ENCODE measurements around the gene BBIP1. TPM values are rescaled to one million over a fixed set of nuclear protein-coding genes. Genes with fewer than 3 reads are reported as not detected.
A peak's percentile ranks its signal among the peaks of the same experiment; 100 is the strongest.

BBIP1 gene
- total and polyA plus RNA-seq, 9 of the 15 experiments (the other 6 are each of a cell fraction or from before 2014, with no cell fraction given) = 5.2 to 31.0 (median 19.4) TPM

GRCh38 chr10:110919349-110919931 is 460 bp upstream of the BBIP1 start, which contains the start of gene SHOC2 (continued):
- TF ChIP-seq SMAD4 (CRISPR knock-in tag; conservative IDR thresholded peaks at IDR 0.05) (peak; percentile 61), CBX3 (IDR thresholded peaks at IDR 0.05; ENCODE audit: borderline replicate concordance in 1 of 2, low read length in 2 of 2) (no peak), ZNF766 (CRISPR knock-in tag; conservative IDR thresholded peaks at IDR 0.05) (0 out of 2 replicates have a peak, but pooled peaks have one; percentile 47), NCOA1 (IDR thresholded peaks at IDR 0.05; ENCODE audit: low read depth) (no peak), MAZ (CRISPR knock-in tag; conservative IDR thresholded peaks at IDR 0.05 in 1 of 2, IDR thresholded peaks at IDR 0.05 in 1 of 2) (peak; percentile 10 to 23; a peak in 1 of 4 replicates), GATAD2B (IDR thresholded peaks at IDR 0.05; ENCODE audit: borderline replicate concordance) (0 out of 2 replicates have a peak, but pooled peaks have one; percentile 54), ZNF263 (CRISPR knock-in tag; IDR thresholded peaks at IDR 0.05; ENCODE audit: borderline replicate concordance) (peak; percentile 92), SMARCA5 (IDR thresholded peaks at IDR 0.05) (no peak), FOXP1 (CRISPR knock-in tag; IDR thresholded peaks at IDR 0.05) (0 out of 2 replicates have a peak, but pooled peaks have one; percentile 36)
- TF ChIP-seq, protein P1, sequence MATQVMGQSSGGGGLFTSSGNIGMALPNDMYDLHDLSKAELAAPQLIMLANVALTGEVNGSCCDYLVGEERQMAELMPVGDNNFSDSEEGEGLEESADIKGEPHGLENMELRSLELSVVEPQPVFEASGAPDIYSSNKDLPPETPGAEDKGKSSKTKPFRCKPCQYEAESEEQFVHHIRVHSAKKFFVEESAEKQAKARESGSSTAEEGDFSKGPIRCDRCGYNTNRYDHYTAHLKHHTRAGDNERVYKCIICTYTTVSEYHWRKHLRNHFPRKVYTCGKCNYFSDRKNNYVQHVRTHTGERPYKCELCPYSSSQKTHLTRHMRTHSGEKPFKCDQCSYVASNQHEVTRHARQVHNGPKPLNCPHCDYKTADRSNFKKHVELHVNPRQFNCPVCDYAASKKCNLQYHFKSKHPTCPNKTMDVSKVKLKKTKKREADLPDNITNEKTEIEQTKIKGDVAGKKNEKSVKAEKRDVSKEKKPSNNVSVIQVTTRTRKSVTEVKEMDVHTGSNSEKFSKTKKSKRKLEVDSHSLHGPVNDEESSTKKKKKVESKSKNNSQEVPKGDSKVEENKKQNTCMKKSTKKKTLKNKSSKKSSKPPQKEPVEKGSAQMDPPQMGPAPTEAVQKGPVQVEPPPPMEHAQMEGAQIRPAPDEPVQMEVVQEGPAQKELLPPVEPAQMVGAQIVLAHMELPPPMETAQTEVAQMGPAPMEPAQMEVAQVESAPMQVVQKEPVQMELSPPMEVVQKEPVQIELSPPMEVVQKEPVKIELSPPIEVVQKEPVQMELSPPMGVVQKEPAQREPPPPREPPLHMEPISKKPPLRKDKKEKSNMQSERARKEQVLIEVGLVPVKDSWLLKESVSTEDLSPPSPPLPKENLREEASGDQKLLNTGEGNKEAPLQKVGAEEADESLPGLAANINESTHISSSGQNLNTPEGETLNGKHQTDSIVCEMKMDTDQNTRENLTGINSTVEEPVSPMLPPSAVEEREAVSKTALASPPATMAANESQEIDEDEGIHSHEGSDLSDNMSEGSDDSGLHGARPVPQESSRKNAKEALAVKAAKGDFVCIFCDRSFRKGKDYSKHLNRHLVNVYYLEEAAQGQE (IDR thresholded peaks at IDR 0.05; ENCODE audit: borderline replicate concordance) = peak; percentile 29
- TF ChIP-seq, protein P1 (CRISPR knock-in tag; IDR thresholded peaks at IDR 0.05; ENCODE audit: low read depth) = no peak
- TF ChIP-seq, protein P2, sequence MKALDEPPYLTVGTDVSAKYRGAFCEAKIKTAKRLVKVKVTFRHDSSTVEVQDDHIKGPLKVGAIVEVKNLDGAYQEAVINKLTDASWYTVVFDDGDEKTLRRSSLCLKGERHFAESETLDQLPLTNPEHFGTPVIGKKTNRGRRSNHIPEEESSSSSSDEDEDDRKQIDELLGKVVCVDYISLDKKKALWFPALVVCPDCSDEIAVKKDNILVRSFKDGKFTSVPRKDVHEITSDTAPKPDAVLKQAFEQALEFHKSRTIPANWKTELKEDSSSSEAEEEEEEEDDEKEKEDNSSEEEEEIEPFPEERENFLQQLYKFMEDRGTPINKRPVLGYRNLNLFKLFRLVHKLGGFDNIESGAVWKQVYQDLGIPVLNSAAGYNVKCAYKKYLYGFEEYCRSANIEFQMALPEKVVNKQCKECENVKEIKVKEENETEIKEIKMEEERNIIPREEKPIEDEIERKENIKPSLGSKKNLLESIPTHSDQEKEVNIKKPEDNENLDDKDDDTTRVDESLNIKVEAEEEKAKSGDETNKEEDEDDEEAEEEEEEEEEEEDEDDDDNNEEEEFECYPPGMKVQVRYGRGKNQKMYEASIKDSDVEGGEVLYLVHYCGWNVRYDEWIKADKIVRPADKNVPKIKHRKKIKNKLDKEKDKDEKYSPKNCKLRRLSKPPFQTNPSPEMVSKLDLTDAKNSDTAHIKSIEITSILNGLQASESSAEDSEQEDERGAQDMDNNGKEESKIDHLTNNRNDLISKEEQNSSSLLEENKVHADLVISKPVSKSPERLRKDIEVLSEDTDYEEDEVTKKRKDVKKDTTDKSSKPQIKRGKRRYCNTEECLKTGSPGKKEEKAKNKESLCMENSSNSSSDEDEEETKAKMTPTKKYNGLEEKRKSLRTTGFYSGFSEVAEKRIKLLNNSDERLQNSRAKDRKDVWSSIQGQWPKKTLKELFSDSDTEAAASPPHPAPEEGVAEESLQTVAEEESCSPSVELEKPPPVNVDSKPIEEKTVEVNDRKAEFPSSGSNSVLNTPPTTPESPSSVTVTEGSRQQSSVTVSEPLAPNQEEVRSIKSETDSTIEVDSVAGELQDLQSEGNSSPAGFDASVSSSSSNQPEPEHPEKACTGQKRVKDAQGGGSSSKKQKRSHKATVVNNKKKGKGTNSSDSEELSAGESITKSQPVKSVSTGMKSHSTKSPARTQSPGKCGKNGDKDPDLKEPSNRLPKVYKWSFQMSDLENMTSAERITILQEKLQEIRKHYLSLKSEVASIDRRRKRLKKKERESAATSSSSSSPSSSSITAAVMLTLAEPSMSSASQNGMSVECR (CRISPR knock-in tag; IDR thresholded peaks at IDR 0.05) = peak; percentile 62; the same call in 1 of the 2 replicates
- TF ChIP-seq, protein P3, sequence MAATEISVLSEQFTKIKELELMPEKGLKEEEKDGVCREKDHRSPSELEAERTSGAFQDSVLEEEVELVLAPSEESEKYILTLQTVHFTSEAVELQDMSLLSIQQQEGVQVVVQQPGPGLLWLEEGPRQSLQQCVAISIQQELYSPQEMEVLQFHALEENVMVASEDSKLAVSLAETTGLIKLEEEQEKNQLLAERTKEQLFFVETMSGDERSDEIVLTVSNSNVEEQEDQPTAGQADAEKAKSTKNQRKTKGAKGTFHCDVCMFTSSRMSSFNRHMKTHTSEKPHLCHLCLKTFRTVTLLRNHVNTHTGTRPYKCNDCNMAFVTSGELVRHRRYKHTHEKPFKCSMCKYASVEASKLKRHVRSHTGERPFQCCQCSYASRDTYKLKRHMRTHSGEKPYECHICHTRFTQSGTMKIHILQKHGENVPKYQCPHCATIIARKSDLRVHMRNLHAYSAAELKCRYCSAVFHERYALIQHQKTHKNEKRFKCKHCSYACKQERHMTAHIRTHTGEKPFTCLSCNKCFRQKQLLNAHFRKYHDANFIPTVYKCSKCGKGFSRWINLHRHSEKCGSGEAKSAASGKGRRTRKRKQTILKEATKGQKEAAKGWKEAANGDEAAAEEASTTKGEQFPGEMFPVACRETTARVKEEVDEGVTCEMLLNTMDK (IDR thresholded peaks at IDR 0.05; ENCODE audit: borderline replicate concordance, insufficient read depth, low read depth, low read length, poor library complexity, severe bottlenecking) = peak; percentile 19

Measured in K562 (cell line).